ENCODE measurements around the gene ATXN1. TPM values are rescaled to one million over a fixed set of nuclear protein-coding genes. Genes with fewer than 3 reads are reported as not detected.

ATXN1 gene
- total and polyA plus RNA-seq, 2 of the 13 experiments (the other 11 are each of a cell fraction or from before 2014, with no cell fraction given): 20.7 to 39.5 TPM

GRCh38 chr6:16345449-16346330 is 415.6 kb downstream of the ATXN1 start (continued):
- TF ChIP-seq ZBTB40 (IDR thresholded peaks at IDR 0.05): no peak
- no peak for TF ChIP-seq ZBTB40 (CRISPR knock-in tag; IDR thresholded peaks at IDR 0.05)
- TF ChIP-seq ZBTB39 (CRISPR knock-in tag; IDR thresholded peaks at IDR 0.05): no peak
- TF ChIP-seq, protein P1, sequence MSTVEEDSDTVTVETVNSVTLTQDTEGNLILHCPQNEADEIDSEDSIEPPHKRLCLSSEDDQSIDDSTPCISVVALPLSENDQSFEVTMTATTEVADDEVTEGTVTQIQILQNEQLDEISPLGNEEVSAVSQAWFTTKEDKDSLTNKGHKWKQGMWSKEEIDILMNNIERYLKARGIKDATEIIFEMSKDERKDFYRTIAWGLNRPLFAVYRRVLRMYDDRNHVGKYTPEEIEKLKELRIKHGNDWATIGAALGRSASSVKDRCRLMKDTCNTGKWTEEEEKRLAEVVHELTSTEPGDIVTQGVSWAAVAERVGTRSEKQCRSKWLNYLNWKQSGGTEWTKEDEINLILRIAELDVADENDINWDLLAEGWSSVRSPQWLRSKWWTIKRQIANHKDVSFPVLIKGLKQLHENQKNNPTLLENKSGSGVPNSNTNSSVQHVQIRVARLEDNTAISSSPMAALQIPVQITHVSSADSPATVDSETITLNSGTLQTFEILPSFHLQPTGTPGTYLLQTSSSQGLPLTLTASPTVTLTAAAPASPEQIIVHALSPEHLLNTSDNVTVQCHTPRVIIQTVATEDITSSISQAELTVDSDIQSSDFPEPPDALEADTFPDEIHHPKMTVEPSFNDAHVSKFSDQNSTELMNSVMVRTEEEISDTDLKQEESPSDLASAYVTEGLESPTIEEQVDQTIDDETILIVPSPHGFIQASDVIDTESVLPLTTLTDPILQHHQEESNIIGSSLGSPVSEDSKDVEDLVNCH (CRISPR knock-in tag; IDR thresholded peaks at IDR 0.05): no peak
- no peak for TF ChIP-seq ZNF607 (CRISPR knock-in tag; IDR thresholded peaks at IDR 0.05; ENCODE audit: borderline replicate concordance)
- TF ChIP-seq NR2F2 (IDR thresholded peaks at IDR 0.05; ENCODE audit: borderline replicate concordance, low read depth): no peak
- TF ChIP-seq HOXA3 (CRISPR knock-in tag; IDR thresholded peaks at IDR 0.05): no peak
- TF ChIP-seq THYN1 (CRISPR knock-in tag; IDR thresholded peaks at IDR 0.05; ENCODE audit: borderline replicate concordance, low read depth): no peak
- TF ChIP-seq ZNF772 (CRISPR knock-in tag; IDR thresholded peaks at IDR 0.05): no peak
- no peak for TF ChIP-seq MTA3 (CRISPR knock-in tag; IDR thresholded peaks at IDR 0.05)
- no peak for TF ChIP-seq KDM4B (CRISPR knock-in tag; IDR thresholded peaks at IDR 0.05)
- TF ChIP-seq MTF1 (CRISPR knock-in tag; IDR thresholded peaks at IDR 0.05): no peak
- TF ChIP-seq CBX2 (IDR thresholded peaks at IDR 0.05; ENCODE audit: low read depth, low read length): no peak
- no peak for TF ChIP-seq CBX2 (CRISPR knock-in tag; IDR thresholded peaks at IDR 0.05; ENCODE audit: low read depth)
